ENCODE results near the gene ANKRD24.

DNA sequence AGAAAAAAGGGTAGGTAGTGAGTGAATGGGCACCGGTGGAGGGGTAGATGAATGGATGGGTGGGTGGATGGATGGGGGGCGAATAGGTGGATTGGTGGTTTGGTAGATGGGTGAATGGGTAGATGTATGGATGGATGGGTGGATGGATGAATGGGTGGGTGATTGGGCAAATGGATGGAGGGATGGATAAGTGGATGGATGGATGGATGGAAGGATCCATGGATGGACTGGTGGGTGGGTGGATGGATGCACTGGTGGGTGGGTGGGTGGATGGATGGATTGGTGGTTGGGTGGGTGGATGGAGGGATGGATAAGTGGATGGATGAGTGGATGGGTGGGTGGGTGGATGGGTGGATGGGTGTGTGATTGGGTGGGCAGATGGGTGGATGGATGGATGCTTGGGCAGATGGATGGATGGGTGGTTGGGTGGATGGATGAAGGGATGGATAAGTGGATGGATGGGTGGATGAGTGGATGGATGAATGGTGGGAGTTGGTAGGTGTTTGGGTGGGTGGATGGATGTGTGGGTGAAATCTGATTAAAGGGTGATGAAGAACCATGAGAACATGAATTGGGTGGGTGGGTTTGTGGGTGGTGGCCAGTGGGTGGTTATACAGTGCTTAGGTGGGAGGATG, 2.3 kb downstream of the ANKRD24 start:
- TF ChIP-seq, protein P1, sequence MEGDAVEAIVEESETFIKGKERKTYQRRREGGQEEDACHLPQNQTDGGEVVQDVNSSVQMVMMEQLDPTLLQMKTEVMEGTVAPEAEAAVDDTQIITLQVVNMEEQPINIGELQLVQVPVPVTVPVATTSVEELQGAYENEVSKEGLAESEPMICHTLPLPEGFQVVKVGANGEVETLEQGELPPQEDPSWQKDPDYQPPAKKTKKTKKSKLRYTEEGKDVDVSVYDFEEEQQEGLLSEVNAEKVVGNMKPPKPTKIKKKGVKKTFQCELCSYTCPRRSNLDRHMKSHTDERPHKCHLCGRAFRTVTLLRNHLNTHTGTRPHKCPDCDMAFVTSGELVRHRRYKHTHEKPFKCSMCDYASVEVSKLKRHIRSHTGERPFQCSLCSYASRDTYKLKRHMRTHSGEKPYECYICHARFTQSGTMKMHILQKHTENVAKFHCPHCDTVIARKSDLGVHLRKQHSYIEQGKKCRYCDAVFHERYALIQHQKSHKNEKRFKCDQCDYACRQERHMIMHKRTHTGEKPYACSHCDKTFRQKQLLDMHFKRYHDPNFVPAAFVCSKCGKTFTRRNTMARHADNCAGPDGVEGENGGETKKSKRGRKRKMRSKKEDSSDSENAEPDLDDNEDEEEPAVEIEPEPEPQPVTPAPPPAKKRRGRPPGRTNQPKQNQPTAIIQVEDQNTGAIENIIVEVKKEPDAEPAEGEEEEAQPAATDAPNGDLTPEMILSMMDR (conservative IDR thresholded peaks at IDR 0.05; ENCODE audit: low read length), result no peak
- TF ChIP-seq EZH2phosphoT487 (IDR thresholded peaks at IDR 0.05; ENCODE audit: borderline replicate concordance, low read depth, low read length), result no peak

All from OCI-LY7 (cell line).